ENCODE results near the gene NSUN2.
"Not testable (repeated sequence)": the region's sequence is repeated elsewhere in the genome, so short reads cannot be mapped to it uniquely, and the experiment has no call there.

NSUN2 gene

DNA sequence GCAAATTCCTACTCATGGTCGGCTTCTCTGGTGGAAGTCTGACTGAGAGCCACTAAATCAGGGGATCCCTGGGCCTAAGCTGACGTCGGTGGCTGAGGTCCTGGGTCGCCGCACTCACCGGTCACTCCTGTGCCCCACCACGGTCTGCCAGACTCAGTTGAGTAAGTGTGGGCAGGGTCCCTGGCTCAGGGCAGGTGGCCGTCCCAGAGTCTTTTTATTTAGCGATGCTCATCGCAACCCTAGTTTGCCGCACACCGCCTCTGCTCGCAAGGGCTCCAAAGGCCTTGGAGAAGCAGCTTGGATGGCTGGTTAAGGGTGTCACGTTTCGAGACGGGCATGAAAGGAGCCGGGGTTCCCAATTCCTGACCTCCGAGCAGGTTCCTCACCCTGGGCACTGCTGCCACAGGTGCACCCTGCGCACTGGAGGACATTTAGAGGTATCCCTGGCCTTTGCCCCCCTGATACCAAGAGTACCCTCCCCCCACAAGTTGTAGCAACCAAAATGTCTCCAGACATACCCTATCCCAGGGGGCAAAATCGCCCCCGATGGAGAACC is 59.9 kb downstream of the NSUN2 start:
- Histone ChIP-seq H3K27me3 (ENCODE audit: control insufficient read depth, low read length) (no peaks in the 10 kb centered on the region), H4K20me1 (ENCODE audit: control insufficient read depth, insufficient read depth, low read depth, low read length) (no peaks in the 10 kb centered on the region), H3K4me3 (ENCODE audit: low read length) (no peak overlapping the region), H3K4me2 (ENCODE audit: low read length) (no peak overlapping the region), H3F3A (ENCODE audit: control insufficient read depth, insufficient read depth) (no peaks in the 10 kb centered on the region), H3K9me3 (ENCODE audit: control insufficient read depth, insufficient read depth, low read length) (no peaks in the 10 kb centered on the region), H3K79me2 (ENCODE audit: control insufficient read depth, low read length) (no peaks in the 10 kb centered on the region), H3K27ac (ENCODE audit: low read depth, low read length) (no peak overlapping the region), H3K4me1 (ENCODE audit: control insufficient read depth, low read length) (no peaks in the 10 kb centered on the region), H3K9me2 (replicated peaks; ENCODE audit: control insufficient read depth, low read length) (no peaks in the 10 kb centered on the region), H3K36me3 (ENCODE audit: control insufficient read depth, low read length) (no peaks in the 10 kb centered on the region)
- no peak for TF ChIP-seq EZH2phosphoT487 (IDR thresholded peaks at IDR 0.05; ENCODE audit: borderline replicate concordance, low read length)
- TF ChIP-seq, protein P1, sequence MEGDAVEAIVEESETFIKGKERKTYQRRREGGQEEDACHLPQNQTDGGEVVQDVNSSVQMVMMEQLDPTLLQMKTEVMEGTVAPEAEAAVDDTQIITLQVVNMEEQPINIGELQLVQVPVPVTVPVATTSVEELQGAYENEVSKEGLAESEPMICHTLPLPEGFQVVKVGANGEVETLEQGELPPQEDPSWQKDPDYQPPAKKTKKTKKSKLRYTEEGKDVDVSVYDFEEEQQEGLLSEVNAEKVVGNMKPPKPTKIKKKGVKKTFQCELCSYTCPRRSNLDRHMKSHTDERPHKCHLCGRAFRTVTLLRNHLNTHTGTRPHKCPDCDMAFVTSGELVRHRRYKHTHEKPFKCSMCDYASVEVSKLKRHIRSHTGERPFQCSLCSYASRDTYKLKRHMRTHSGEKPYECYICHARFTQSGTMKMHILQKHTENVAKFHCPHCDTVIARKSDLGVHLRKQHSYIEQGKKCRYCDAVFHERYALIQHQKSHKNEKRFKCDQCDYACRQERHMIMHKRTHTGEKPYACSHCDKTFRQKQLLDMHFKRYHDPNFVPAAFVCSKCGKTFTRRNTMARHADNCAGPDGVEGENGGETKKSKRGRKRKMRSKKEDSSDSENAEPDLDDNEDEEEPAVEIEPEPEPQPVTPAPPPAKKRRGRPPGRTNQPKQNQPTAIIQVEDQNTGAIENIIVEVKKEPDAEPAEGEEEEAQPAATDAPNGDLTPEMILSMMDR (IDR thresholded peaks at IDR 0.05; ENCODE audit: low read depth, low read length, poor library complexity, severe bottlenecking), result no peak

- no peaks in the 10 kb centered on the region for H3K36me3 ChIP-seq (ENCODE audit: control insufficient read depth, low read length)
- no peaks in the 10 kb centered on the region for H3K79me2 ChIP-seq (ENCODE audit: control insufficient read depth, low read length)
- no peaks in the 10 kb centered on the region for H3K9me2 ChIP-seq (replicated peaks; ENCODE audit: control insufficient read depth, low read length)
- no peaks in the 10 kb centered on the region for H4K20me1 ChIP-seq (ENCODE audit: control insufficient read depth, insufficient read depth, low read depth, low read length)
- H3F3A ChIP-seq (ENCODE audit: control insufficient read depth, insufficient read depth), result no peaks in the 10 kb centered on the region
- no peaks in the 10 kb centered on the region for H3K9me3 ChIP-seq (ENCODE audit: control insufficient read depth, insufficient read depth, low read length)
- TF ChIP-seq EZH2phosphoT487 (IDR thresholded peaks at IDR 0.05; ENCODE audit: borderline replicate concordance, low read length), result no peak
- TF ChIP-seq, protein P1 (IDR thresholded peaks at IDR 0.05; ENCODE audit: low read depth, low read length, poor library complexity, severe bottlenecking), result no peak
- H3K4me2 ChIP-seq (ENCODE audit: low read length), result no peak overlapping the region
- no peak overlapping the region for H3K27ac ChIP-seq (ENCODE audit: low read depth, low read length)
- H3K4me3 ChIP-seq (ENCODE audit: low read length), result no peak overlapping the region
- no peaks in the 10 kb centered on the region for H3K4me1 ChIP-seq (ENCODE audit: control insufficient read depth, low read length)
- no peaks in the 10 kb centered on the region for H3K27me3 ChIP-seq (ENCODE audit: control insufficient read depth, low read length)
These were observed 60.6 kb downstream of the NSUN2 start for GRCh38 chr5:6572086-6572824.

DNA sequence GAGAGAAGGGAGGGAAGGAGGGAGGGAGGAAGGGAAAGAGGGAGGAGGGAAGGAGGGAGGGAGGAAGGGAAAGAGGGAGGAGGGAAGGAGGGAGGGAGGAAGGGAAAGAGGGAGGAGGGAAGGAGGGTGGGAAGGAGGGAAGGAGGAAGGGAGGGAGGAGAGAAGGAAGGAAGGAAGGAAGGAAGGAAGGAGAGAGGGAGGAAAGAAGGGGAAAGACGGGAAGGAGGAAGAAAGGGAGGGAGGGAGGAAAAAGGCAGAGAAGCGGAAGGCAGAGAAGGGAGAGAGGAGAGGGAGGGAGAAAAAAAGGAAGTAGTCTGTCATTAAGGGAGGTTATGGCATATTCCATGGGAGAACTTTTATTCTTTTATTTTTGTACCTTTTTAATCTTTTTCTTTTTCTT is 61.2 kb downstream of the NSUN2 start:
- not testable (repeated sequence) for H3K27ac ChIP-seq (ENCODE audit: low read depth, low read length); H3K27me3 ChIP-seq (ENCODE audit: control insufficient read depth, low read length); H4K20me1 ChIP-seq (ENCODE audit: control insufficient read depth, insufficient read depth, low read depth, low read length); H3F3A ChIP-seq (ENCODE audit: control insufficient read depth, insufficient read depth); H3K9me3 ChIP-seq (ENCODE audit: control insufficient read depth, insufficient read depth, low read length); H3K4me1 ChIP-seq (ENCODE audit: control insufficient read depth, low read length); H3K9me2 ChIP-seq (replicated peaks; ENCODE audit: control insufficient read depth, low read length); H3K4me2 ChIP-seq (ENCODE audit: low read length); H3K4me3 ChIP-seq (ENCODE audit: low read length); H3K36me3 ChIP-seq (ENCODE audit: control insufficient read depth, low read length); H3K79me2 ChIP-seq (ENCODE audit: control insufficient read depth, low read length)

- Histone ChIP-seq H4K20me1 (ENCODE audit: control insufficient read depth, insufficient read depth, low read depth, low read length) (no peaks in the 10 kb centered on the region), H3K4me1 (ENCODE audit: control insufficient read depth, low read length) (no peaks in the 10 kb centered on the region), H3K79me2 (ENCODE audit: control insufficient read depth, low read length) (no peaks in the 10 kb centered on the region), H3K9me2 (replicated peaks; ENCODE audit: control insufficient read depth, low read length) (no peaks in the 10 kb centered on the region), H3F3A (ENCODE audit: control insufficient read depth, insufficient read depth) (no peaks in the 10 kb centered on the region), H3K27ac (ENCODE audit: low read depth, low read length) (no peak overlapping the region), H3K4me3 (ENCODE audit: low read length) (no peak overlapping the region), H3K27me3 (ENCODE audit: control insufficient read depth, low read length) (no peaks in the 10 kb centered on the region), H3K36me3 (ENCODE audit: control insufficient read depth, low read length) (no peaks in the 10 kb centered on the region), H3K4me2 (ENCODE audit: low read length) (no peak overlapping the region), H3K9me3 (ENCODE audit: control insufficient read depth, insufficient read depth, low read length) (no peaks in the 10 kb centered on the region)
- TF ChIP-seq, protein P1 (IDR thresholded peaks at IDR 0.05; ENCODE audit: low read depth, low read length, poor library complexity, severe bottlenecking), result no peak
- no peak for TF ChIP-seq EZH2phosphoT487 (IDR thresholded peaks at IDR 0.05; ENCODE audit: borderline replicate concordance, low read length)
These were observed 62.3 kb downstream of the NSUN2 start for GRCh38 chr5:6570530-6570929.

Measured in DOHH2 (cell line).